PFSK-1 (cell line): ENCODE data around the gene RAB6B.

Experiments
- POLR2AphosphoS5 ChIP-seq: IDR thresholded peaks from 2 replicates; pipeline ENCODE4 v1.6.1; 2012; ENCODE audit warnings: low read depth, mild to moderate bottlenecking, control low read depth, low read length, moderate library complexity
- TAF1 ChIP-seq: IDR thresholded peaks from 2 replicates; pipeline ENCODE4 v1.6.1; 2012; ENCODE audit warnings: low read length, control low read depth, borderline replicate concordance; ENCODE audit not compliant: insufficient read depth
- TF ChIP-seq, protein P1 (sequence below), 2 experiments: IDR thresholded peaks; 2 replicates each; pipeline versions ENCODE4 v1.6.1 to v1.8.0; 2011 to 2012; ENCODE audit warnings: low read depth in 2 of 2, low read length in 2 of 2, control low read depth in 1 of 2, inconsistent platforms in 1 of 2, mild to moderate bottlenecking in 1 of 2, moderate library complexity in 1 of 2; ENCODE audit not compliant: insufficient read depth in 1 of 2

GRCh38 chr3:133849346-133849745 lies 46.3 kb downstream of the RAB6B start:
- no peak for TF ChIP-seq POLR2AphosphoS5
- TF ChIP-seq, protein P1, sequence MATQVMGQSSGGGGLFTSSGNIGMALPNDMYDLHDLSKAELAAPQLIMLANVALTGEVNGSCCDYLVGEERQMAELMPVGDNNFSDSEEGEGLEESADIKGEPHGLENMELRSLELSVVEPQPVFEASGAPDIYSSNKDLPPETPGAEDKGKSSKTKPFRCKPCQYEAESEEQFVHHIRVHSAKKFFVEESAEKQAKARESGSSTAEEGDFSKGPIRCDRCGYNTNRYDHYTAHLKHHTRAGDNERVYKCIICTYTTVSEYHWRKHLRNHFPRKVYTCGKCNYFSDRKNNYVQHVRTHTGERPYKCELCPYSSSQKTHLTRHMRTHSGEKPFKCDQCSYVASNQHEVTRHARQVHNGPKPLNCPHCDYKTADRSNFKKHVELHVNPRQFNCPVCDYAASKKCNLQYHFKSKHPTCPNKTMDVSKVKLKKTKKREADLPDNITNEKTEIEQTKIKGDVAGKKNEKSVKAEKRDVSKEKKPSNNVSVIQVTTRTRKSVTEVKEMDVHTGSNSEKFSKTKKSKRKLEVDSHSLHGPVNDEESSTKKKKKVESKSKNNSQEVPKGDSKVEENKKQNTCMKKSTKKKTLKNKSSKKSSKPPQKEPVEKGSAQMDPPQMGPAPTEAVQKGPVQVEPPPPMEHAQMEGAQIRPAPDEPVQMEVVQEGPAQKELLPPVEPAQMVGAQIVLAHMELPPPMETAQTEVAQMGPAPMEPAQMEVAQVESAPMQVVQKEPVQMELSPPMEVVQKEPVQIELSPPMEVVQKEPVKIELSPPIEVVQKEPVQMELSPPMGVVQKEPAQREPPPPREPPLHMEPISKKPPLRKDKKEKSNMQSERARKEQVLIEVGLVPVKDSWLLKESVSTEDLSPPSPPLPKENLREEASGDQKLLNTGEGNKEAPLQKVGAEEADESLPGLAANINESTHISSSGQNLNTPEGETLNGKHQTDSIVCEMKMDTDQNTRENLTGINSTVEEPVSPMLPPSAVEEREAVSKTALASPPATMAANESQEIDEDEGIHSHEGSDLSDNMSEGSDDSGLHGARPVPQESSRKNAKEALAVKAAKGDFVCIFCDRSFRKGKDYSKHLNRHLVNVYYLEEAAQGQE (IDR thresholded peaks at IDR 0.05; ENCODE audit: insufficient read depth in 1 of 2, low read depth in 2 of 2, low read length in 2 of 2): no peak
- TF ChIP-seq TAF1: no peak
